ENCODE results near the gene SLC35A2. TPM values are rescaled to one million over a fixed set of nuclear protein-coding genes. Genes with fewer than 3 reads are reported as not detected.
"Not testable (repeated sequence)": the region's sequence is repeated elsewhere in the genome, so short reads cannot be mapped to it uniquely, and the experiment has no call there.

SLC35A2 gene
- total RNA-seq, 1 donor from 2014 or later = 6.3 TPM

DNA sequence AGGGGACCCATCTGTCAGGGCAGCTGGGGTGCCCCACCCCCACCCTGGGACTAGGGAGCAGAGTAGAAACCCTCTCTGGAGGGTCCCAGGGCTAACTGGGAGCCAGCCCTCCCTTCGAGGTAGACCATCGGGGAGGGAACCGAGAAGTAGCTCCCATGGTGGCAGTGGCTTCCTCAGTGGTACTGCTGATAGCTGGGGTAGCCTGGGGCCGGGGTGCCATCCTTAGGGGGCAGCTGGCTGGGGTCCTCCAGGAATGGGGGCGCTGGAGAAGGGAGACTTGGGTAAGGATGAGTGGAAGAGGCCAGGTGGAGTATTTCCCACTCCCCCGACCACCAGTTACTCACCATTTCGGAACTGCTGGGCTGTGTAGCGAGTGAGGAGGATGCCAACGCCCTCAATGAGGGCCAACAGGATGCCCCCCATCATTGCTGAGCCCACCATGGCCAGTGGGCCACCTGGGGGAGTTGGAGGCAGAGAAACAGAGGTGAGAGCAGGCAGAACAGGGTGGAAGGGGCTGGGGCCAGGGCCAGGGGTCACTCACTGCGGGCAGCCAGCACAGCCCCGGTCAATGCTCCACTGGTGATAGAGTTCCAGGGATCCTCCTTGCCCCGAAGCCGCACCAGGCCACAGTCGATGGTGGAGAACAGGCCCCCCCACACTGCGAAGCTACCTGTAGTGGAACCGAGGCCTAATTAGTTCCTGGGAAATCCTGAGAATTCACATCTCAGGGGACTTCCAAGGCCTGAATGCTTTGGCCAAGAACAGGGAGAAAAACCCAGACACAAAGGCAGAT is 17.7 kb downstream of the SLC35A2 start:
- H3K4me1 ChIP-seq (ENCODE audit: control insufficient read depth in 3 of 3, insufficient read depth in 3 of 3, low read length in 3 of 3) = peaks cover 14 to 26% (median 21%) of the 10 kb centered on the region in 3 donors
- H3K36me3 ChIP-seq (ENCODE audit: control insufficient read depth in 3 of 3, insufficient read depth in 3 of 3, low read length in 3 of 3) = peaks cover 0 to 6% (median 6%) of the 10 kb centered on the region in 3 donors
- no peak overlapping the region for H3K27ac ChIP-seq (ENCODE audit: low read depth, low read length)
- no peak overlapping the region for H3K4me3 ChIP-seq (ENCODE audit: low read length in 3 of 3)
- H3K9me3 ChIP-seq (ENCODE audit: control insufficient read depth in 3 of 3, low read length in 3 of 3) = no peaks in the 10 kb centered on the region
- H3K27me3 ChIP-seq (ENCODE audit: control insufficient read depth in 3 of 3, insufficient read depth in 3 of 3, low read length in 3 of 3) = no peaks in the 10 kb centered on the region
- no peak overlapping the region for H3K9ac ChIP-seq (ENCODE audit: low read depth in 1 of 3, low read length in 3 of 3)

DNA sequence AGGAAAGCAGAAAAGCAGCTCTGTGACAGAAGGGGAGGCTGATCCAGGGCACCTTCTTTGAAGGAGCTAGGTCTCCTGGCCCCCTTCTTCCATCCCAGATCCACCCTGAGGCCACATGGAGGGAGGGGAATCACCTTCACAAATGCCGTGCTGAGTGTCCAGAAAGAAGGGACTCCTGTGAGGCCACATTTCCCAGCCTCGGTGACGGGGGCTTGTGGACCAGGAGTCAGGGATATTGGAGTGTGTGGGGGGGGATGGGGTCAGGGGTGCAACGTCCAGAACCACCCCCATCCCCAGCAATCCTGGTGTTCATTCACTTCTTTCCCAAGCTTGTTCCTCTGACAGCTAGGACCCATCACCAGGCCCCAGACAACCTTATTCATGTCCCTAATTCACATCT is 18.6 kb downstream of the SLC35A2 start:
- H3K36me3 ChIP-seq (ENCODE audit: control insufficient read depth in 3 of 3, insufficient read depth in 3 of 3, low read length in 3 of 3) = peaks cover 0 to 6% (median 6%) of the 10 kb centered on the region in 3 donors
- H3K9me3 ChIP-seq (ENCODE audit: control insufficient read depth in 3 of 3, low read length in 3 of 3) = no peaks in the 10 kb centered on the region
- H3K4me3 ChIP-seq (ENCODE audit: low read length in 3 of 3) = no peak overlapping the region
- H3K9ac ChIP-seq (ENCODE audit: low read depth in 1 of 3, low read length in 3 of 3) = no peak overlapping the region
- no peaks in the 10 kb centered on the region for H3K27me3 ChIP-seq (ENCODE audit: control insufficient read depth in 3 of 3, insufficient read depth in 3 of 3, low read length in 3 of 3)
- no peak overlapping the region for H3K27ac ChIP-seq (ENCODE audit: low read depth, low read length)
- H3K4me1 ChIP-seq (ENCODE audit: control insufficient read depth in 3 of 3, insufficient read depth in 3 of 3, low read length in 3 of 3) = peaks cover 10 to 21% (median 17%) of the 10 kb centered on the region in 3 donors

DNA sequence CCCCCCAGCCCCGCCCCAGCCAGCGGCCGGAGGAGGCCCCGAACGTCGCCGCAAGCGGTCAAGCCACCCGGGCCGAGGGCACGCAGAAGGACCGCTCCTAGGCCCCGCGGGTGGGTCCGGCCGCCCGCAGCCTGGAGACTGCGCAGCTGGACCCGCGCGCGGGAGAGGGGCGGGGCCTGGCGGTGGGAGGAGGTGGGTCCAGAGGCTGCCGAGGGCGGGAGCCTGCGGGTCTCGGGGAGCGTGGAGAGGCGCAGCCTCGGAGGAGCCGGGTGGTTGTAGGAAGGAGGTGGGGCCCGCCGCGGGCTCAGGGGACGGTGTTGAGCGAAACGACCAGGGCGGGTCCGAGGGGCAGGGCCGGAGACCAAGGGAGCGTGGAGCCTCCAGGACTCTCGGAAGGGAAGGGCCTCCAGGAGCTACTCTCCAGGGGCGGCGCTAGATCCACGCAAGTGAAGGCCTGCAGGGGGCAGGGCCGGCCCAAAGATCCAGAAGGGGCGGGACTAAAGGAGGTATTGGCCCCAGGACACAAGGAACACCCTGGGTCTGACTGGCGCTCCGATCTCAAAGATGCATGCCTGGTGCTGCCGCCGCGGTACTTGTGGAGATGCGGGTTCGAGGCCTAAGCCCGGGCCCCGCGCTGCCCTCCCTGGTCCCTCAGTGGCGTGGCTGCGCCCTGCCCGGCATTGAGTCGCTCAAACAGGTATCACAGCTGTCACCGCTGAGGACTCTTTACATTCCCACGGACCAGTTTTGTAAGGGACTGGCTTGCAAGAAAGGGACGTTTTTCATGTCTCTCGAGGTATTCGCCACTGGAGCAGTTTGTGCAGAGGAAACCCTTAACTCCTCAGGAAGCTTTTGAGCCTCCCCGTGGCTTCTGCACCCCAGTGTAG is 19.8 kb downstream of the SLC35A2 start:
- no peaks in the 10 kb centered on the region for H3K9me3 ChIP-seq (ENCODE audit: control insufficient read depth in 3 of 3, low read length in 3 of 3)
- H3K4me3 ChIP-seq (ENCODE audit: low read length in 3 of 3) = peak overlapping the region; percentile 51 to 65 (median 57)
- peak overlapping the region in 2 of 3 donors; percentile 50 to 60 for H3K9ac ChIP-seq (ENCODE audit: low read depth in 1 of 3, low read length in 3 of 3)
- peaks cover 9 to 18% (median 14%) of the 10 kb centered on the region in 3 donors for H3K4me1 ChIP-seq (ENCODE audit: control insufficient read depth in 3 of 3, insufficient read depth in 3 of 3, low read length in 3 of 3)
- no peak overlapping the region for H3K27ac ChIP-seq (ENCODE audit: low read depth, low read length)
- H3K27me3 ChIP-seq (ENCODE audit: control insufficient read depth in 3 of 3, insufficient read depth in 3 of 3, low read length in 3 of 3) = no peaks in the 10 kb centered on the region
- peaks cover 0 to 6% (median 6%) of the 10 kb centered on the region in 3 donors for H3K36me3 ChIP-seq (ENCODE audit: control insufficient read depth in 3 of 3, insufficient read depth in 3 of 3, low read length in 3 of 3)

DNA sequence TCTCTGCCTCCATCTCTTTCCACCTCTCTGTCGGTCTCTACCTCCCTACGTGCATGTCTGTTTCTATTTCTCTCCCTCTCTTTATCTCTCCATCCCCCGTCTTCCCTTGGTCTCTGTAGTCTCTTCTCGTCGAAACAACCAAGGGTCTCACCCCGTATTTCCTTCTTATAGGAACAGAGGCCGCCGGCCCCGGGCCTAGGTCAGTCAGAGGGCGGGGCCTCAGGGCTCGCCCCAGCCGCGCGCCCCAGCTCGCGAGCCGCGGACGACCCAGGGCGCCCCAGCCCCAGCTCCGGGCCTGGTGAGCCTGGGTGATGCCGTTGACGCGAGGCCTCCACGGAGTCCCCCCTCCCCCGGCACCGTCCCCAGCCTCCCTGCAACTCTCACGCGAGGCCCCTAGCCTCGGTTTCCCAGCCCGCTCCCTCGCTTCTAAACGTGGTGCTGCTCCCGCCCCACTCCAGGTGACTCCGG is 20.5 kb downstream of the SLC35A2 start:
- Histone ChIP-seq H3K27me3 (ENCODE audit: control insufficient read depth in 3 of 3, insufficient read depth in 3 of 3, low read length in 3 of 3) (no peaks in the 10 kb centered on the region), H3K9me3 (ENCODE audit: control insufficient read depth in 3 of 3, low read length in 3 of 3) (no peaks in the 10 kb centered on the region), H3K27ac (ENCODE audit: low read depth, low read length) (no peak overlapping the region), H3K4me3 (ENCODE audit: low read length in 3 of 3) (peak overlapping the region; percentile 57 to 62 (median 61)), H3K4me1 (ENCODE audit: control insufficient read depth in 3 of 3, insufficient read depth in 3 of 3, low read length in 3 of 3) (peaks cover 3 to 13% (median 10%) of the 10 kb centered on the region in 3 donors), H3K36me3 (ENCODE audit: control insufficient read depth in 3 of 3, insufficient read depth in 3 of 3, low read length in 3 of 3) (peaks cover 0 to 6% (median 6%) of the 10 kb centered on the region in 3 donors), H3K9ac (ENCODE audit: low read depth in 1 of 3, low read length in 3 of 3) (peak overlapping the region in 2 of 3 donors; percentile 50 to 60)

DNA sequence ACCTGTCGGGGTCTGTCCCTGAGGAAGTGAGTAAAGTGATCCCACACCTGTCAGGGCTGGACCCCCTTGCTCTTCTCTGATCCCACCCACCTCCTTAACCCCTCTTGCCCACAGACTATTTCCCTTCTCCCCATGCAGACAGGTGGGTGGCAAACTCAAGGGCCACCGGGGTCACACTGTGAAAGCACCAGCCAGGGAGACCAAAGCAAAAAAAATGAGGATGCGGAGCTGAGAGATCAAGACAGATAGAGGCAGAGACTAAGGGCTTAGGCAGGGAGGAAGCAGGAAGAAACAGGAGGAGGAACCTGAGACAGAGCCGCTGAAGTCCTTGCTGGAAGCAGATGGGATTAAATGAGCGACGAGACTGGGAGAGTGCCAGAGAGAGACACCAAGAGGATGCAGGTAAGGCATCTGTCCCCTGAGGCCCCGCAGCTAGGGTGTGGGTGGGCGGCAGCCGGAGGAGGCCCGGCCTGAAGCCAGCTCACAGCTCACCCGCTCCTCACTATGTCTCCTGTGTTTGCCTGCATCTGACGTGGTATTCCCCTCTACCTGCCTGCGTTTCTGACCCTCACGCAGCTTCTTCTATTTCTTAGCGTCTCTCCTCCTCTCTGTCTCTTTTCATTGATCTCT is 21.0 kb downstream of the SLC35A2 start:
- Histone ChIP-seq H3K36me3 (ENCODE audit: control insufficient read depth in 3 of 3, insufficient read depth in 3 of 3, low read length in 3 of 3) (peaks cover 0 to 6% (median 6%) of the 10 kb centered on the region in 3 donors), H3K9ac (ENCODE audit: low read depth in 1 of 3, low read length in 3 of 3) (peak overlapping the region in 2 of 3 donors; percentile 50 to 60), H3K27ac (ENCODE audit: low read depth, low read length) (no peak overlapping the region), H3K4me1 (ENCODE audit: control insufficient read depth in 3 of 3, insufficient read depth in 3 of 3, low read length in 3 of 3) (peaks cover 3 to 13% (median 10%) of the 10 kb centered on the region in 3 donors), H3K27me3 (ENCODE audit: control insufficient read depth in 3 of 3, insufficient read depth in 3 of 3, low read length in 3 of 3) (no peaks in the 10 kb centered on the region), H3K9me3 (ENCODE audit: control insufficient read depth in 3 of 3, low read length in 3 of 3) (no peaks in the 10 kb centered on the region), H3K4me3 (ENCODE audit: low read length in 3 of 3) (peak overlapping the region; percentile 57 to 62 (median 61))

DNA sequence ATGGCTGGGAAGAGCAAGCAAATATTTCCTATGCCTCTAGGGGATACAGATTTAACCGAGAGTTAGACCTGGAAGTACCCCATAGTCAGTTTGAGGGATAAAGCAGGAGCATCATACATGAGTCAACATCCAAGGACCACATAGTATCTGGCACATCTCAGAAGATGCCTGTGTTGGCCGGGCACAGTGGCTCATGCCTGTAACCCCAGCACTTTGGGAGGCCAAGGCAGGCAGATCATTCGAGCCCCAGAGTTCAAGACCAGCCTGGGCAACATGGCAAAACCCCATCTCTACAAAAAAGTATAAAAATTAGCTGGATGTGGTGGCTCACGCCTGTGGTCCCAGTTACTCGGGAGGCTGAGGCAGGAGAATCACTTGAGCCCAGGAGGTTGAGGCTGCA is 24.9 kb downstream of the SLC35A2 start:
- H3K4me1 ChIP-seq (ENCODE audit: control insufficient read depth in 3 of 3, insufficient read depth in 3 of 3, low read length in 3 of 3); H3K4me3 ChIP-seq (ENCODE audit: low read length in 3 of 3); H3K36me3 ChIP-seq (ENCODE audit: control insufficient read depth in 3 of 3, insufficient read depth in 3 of 3, low read length in 3 of 3); H3K9me3 ChIP-seq (ENCODE audit: control insufficient read depth in 3 of 3, low read length in 3 of 3); H3K9ac ChIP-seq (ENCODE audit: low read depth in 1 of 3, low read length in 3 of 3); H3K27ac ChIP-seq (ENCODE audit: low read depth, low read length); H3K27me3 ChIP-seq (ENCODE audit: control insufficient read depth in 3 of 3, insufficient read depth in 3 of 3, low read length in 3 of 3): not testable (repeated sequence)

DNA sequence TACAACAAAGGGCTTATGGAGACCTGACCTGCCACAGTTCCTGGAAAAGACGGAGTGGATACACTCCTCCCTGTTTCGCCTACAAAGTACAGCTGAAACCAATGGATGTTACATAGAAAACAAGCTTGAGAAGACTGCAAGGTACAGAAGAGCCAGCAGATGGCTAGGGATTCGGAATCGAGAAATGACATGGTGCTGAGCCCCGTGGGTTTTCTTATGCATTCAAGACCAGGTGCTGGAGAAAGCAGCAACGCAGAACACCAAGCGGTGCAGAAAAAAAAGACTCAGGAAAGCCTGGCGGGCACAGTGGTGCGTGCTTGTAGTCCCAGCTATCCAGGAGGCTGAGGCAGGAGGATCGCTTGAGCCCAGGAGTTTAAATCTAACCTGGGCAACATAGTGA is 27.7 kb downstream of the SLC35A2 start:
- Histone ChIP-seq H3K36me3 (ENCODE audit: control insufficient read depth in 3 of 3, insufficient read depth in 3 of 3, low read length in 3 of 3) (no peaks in the 10 kb centered on the region), H3K9ac (ENCODE audit: low read depth in 1 of 3, low read length in 3 of 3) (no peak overlapping the region), H3K27ac (ENCODE audit: low read depth, low read length) (no peak overlapping the region), H3K4me1 (ENCODE audit: control insufficient read depth in 3 of 3, insufficient read depth in 3 of 3, low read length in 3 of 3) (no peaks in the 10 kb centered on the region), H3K4me3 (ENCODE audit: low read length in 3 of 3) (no peak overlapping the region), H3K9me3 (ENCODE audit: control insufficient read depth in 3 of 3, low read length in 3 of 3) (no peaks in the 10 kb centered on the region), H3K27me3 (ENCODE audit: control insufficient read depth in 3 of 3, insufficient read depth in 3 of 3, low read length in 3 of 3) (no peaks in the 10 kb centered on the region)

DNA sequence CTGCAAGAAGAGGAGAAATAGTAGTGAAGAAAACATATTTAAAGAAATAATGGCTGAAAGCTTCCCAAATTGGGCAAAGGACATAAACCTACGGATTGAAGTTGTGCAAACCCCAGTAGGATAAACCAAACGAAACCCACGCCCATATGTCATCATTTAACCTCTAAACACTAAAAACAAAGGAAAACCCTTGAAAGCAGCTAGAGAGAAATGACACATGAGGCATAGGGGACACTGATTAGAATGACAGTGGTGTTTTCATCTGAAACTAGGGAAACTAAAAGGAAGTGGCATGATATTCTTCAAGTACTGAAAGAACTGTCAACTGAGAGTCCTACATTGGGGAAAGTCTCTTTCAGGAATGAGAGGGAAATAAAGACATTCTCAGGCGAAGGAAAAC is 34.5 kb downstream of the SLC35A2 start:
- H3K36me3 ChIP-seq (ENCODE audit: control insufficient read depth in 3 of 3, insufficient read depth in 3 of 3, low read length in 3 of 3); H3K27me3 ChIP-seq (ENCODE audit: control insufficient read depth in 3 of 3, insufficient read depth in 3 of 3, low read length in 3 of 3); H3K9me3 ChIP-seq (ENCODE audit: control insufficient read depth in 3 of 3, low read length in 3 of 3); H3K9ac ChIP-seq (ENCODE audit: low read depth in 1 of 3, low read length in 3 of 3); H3K27ac ChIP-seq (ENCODE audit: low read depth, low read length); H3K4me1 ChIP-seq (ENCODE audit: control insufficient read depth in 3 of 3, insufficient read depth in 3 of 3, low read length in 3 of 3); H3K4me3 ChIP-seq (ENCODE audit: low read length in 3 of 3): not testable (repeated sequence)

DNA sequence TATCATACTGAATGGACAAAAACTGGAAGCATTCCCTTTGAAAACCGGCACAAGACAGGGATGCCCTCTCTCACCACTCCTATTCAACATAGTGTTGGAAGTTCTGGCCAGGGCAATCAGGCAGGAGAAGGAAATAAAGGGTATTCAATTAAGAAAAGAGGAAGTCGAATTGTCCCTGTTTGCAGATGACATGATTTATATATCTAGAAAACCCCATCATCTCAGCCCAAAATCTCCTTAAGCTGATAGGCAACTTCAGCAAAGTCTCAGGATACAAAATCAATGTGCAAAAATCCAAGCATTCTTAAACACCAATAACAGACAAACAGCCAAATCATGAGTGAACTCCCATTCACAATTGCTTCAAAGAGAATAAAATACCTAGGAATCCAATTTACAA is 39.4 kb downstream of the SLC35A2 start:
- not testable (repeated sequence) for H3K27me3 ChIP-seq (ENCODE audit: control insufficient read depth in 3 of 3, insufficient read depth in 3 of 3, low read length in 3 of 3); H3K9ac ChIP-seq (ENCODE audit: low read depth in 1 of 3, low read length in 3 of 3); H3K36me3 ChIP-seq (ENCODE audit: control insufficient read depth in 3 of 3, insufficient read depth in 3 of 3, low read length in 3 of 3); H3K4me1 ChIP-seq (ENCODE audit: control insufficient read depth in 3 of 3, insufficient read depth in 3 of 3, low read length in 3 of 3); H3K4me3 ChIP-seq (ENCODE audit: low read length in 3 of 3); H3K27ac ChIP-seq (ENCODE audit: low read depth, low read length); H3K9me3 ChIP-seq (ENCODE audit: control insufficient read depth in 3 of 3, low read length in 3 of 3)
